Retinal pigment epithelial cell (primary cell): Measurements from ENCODE around the gene NAA60.

Source experiments
- DNase-seq: peaks from one replicate; pipeline ENCODE4 v3.0.0-alpha.2; 2010; ENCODE audit warnings: low read depth
- H3K4me3 ChIP-seq: 2 replicates; pipeline ENCODE4 v1.5.1; 2011; ENCODE audit warnings: mild to moderate bottlenecking, low read length, control low read depth, moderate library complexity
- TF ChIP-seq, protein P1 (sequence below): conservative IDR thresholded peaks from 2 replicates; pipeline ENCODE4 v1.5.1; 2011; ENCODE audit warnings: low read depth, low read length, control low read depth, inconsistent platforms

The NAA60 gene

DNA sequence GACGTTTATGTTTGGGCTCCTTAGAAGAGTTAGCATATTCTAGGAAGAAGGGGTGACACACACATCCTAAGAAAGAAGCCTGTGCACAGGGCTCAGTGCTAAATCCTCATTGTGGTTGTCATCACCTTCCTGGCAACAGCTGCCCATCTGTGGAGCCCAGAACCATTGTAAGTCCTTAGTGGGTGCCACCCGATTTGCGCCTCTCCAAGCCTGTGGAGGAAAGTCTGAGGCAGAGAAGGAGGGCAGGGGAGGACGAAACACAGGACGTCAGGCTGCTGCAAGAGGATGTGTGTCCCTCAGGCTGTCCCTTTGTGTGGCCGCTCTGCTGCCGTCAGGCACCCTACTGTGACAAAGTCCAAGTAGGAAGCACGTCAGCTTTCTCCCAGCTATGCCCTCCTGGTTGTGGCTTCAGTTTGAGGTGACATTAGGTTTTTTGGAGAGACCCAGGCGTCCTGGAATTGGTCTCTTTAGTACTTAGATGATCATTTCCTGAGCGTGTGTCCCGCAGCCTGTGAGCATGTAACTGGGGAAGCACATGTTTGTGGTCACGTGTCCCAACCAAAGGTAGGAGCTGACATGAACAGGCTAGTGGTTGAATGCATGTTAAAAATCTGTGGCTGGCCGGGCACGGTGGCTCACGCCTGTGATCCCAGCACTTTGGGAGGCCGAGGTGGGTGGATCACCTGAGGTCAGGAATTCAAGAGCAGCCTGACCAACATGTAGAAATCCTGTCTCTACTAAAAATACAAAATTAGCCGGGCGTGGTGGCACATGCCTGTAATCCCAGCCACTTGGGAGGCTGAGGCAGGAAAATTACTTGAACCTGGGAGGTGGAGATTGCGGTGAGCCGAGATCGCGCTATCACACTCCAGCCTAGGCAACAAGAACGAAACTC, 68.1 kb downstream of the NAA60 start:
- TF ChIP-seq, protein P1, sequence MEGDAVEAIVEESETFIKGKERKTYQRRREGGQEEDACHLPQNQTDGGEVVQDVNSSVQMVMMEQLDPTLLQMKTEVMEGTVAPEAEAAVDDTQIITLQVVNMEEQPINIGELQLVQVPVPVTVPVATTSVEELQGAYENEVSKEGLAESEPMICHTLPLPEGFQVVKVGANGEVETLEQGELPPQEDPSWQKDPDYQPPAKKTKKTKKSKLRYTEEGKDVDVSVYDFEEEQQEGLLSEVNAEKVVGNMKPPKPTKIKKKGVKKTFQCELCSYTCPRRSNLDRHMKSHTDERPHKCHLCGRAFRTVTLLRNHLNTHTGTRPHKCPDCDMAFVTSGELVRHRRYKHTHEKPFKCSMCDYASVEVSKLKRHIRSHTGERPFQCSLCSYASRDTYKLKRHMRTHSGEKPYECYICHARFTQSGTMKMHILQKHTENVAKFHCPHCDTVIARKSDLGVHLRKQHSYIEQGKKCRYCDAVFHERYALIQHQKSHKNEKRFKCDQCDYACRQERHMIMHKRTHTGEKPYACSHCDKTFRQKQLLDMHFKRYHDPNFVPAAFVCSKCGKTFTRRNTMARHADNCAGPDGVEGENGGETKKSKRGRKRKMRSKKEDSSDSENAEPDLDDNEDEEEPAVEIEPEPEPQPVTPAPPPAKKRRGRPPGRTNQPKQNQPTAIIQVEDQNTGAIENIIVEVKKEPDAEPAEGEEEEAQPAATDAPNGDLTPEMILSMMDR: no peak
- H3K4me3 ChIP-seq: no peak overlapping the region
- no peak for DNase-seq

- no peak overlapping the region for H3K4me3 ChIP-seq
- TF ChIP-seq, protein P1: no peak
- DNase-seq: no peak
Measured at GRCh38 chr16:3513892-3514583, 70.6 kb downstream of the NAA60 start.

DNA sequence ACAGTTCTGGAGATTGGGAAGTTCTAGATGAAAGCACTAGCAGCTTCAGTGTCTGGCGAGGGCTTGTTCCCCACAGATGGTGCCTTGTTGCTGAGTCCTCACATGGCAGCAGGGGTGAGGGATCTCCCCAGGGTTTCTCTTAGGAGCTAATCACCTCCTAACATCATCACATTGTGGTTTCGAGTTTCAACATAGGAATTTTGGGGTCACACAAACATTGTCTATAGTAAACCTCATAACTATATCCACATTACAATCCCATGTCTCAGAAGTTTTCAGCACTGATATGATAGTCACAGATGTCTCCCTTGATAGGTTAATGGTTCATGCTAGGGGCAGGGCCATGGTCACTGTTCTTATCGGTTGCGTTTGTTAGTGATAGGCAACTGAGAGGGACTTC, 71.1 kb downstream of the NAA60 start:
- TF ChIP-seq, protein P1: no peak
- H3K4me3 ChIP-seq: no peak overlapping the region
- DNase-seq: no peak

- H3K4me3 ChIP-seq: no peak overlapping the region
- TF ChIP-seq, protein P1: no peak
- DNase-seq: no peak
Measured at GRCh38 chr16:3515897-3516296, 72.4 kb downstream of the NAA60 start.

- no peak overlapping the region for H3K4me3 ChIP-seq
- TF ChIP-seq, protein P1: no peak
- DNase-seq: no peak
Measured at GRCh38 chr16:3518292-3518985, 75.0 kb downstream of the NAA60 start.

DNA sequence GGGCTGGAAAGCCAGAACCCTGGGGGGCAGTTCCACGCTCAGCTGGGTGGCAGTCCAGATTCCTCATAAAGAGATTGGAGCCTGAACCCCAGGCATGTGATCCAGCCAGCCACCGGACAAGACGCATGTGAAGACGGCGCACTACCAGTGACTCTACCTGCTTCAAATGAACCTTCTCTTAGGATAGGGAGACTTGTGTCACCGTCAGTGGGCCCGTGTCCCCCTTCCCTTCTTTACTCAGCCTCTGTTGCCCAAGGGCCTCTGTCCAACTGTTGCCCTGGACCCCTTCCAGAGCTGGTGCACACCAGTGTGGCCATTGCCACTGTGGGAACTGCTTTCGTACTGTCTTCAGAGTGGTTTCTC, 75.5 kb downstream of the NAA60 start:
- DNase-seq: no peak
- H3K4me3 ChIP-seq: no peak overlapping the region
- TF ChIP-seq, protein P1: no peak
